SU-DHL-6 (cell line): ENCODE data around the gene SPATA31A1.
"Not testable (repeated sequence)": the region's sequence is repeated elsewhere in the genome, so short reads cannot be mapped to it uniquely, and the experiment has no call there.

Experiments used
- H2AFZ ChIP-seq: fragments of 200-600 bp; sonication (generic); 2 replicates; pipeline ENCODE4 v1.6.1; 2014; ENCODE audit warnings: low read depth, mild to moderate bottlenecking, moderate library complexity, mixed read lengths, antibody characterized with exemption, low read length; ENCODE audit not compliant: severe bottlenecking
- H3F3A ChIP-seq: fragments of 200-600 bp; shearing (Covaris generic); 2 replicates; pipeline ENCODE4 v1.6.0; 2016; ENCODE audit warnings: antibody characterized with exemption, mild to moderate bottlenecking; ENCODE audit not compliant: insufficient read depth
- H3K27ac ChIP-seq: fragments of 200-600 bp; sonication (generic); 2 replicates; pipeline ENCODE4 v1.5.1; 2016; ENCODE audit warnings: low read depth, mild to moderate bottlenecking, low read length, moderate library complexity, mixed read lengths
- H3K27me3 ChIP-seq: fragments of 200-600 bp; sonication (generic), shearing (Covaris generic); 2 replicates; pipeline ENCODE4 v1.6.0; 2014; ENCODE audit warnings: mild to moderate bottlenecking, low read length
- H3K36me3 ChIP-seq: fragments of 200-600 bp; sonication (generic); 2 replicates; pipeline ENCODE4 v1.6.1; 2014; ENCODE audit warnings: mild to moderate bottlenecking, low read length, mixed read lengths
- H3K4me2 ChIP-seq: fragments of 300-600, 200-600 bp; shearing (Covaris generic), sonication (generic); 2 replicates; pipeline ENCODE4 v1.6.0; 2014; ENCODE audit warnings: low read length, low read depth, mild to moderate bottlenecking; ENCODE audit not compliant: poor library complexity, severe bottlenecking
- H3K4me3 ChIP-seq: fragments of 200-600 bp; sonication (generic); 2 replicates; pipeline ENCODE4 v1.5.1; 2014; ENCODE audit warnings: antibody characterized with exemption, low read length, mild to moderate bottlenecking, mixed read lengths; ENCODE audit not compliant: insufficient read depth, poor library complexity, severe bottlenecking
- H3K79me2 ChIP-seq: fragments of 200-600 bp; sonication (generic); 2 replicates; pipeline ENCODE4 v1.6.1; 2014; ENCODE audit warnings: mild to moderate bottlenecking, low read length, moderate library complexity; ENCODE audit not compliant: insufficient read depth
- H3K9ac ChIP-seq: fragments of 200-600 bp; sonication (generic); 2 replicates; pipeline ENCODE4 v1.7.0; 2014; ENCODE audit warnings: mild to moderate bottlenecking, low read length
- H3K9me2 ChIP-seq: fragments of 200-600 bp; sonication (generic); replicated peaks from 2 replicates; pipeline ENCODE4 v1.6.1; 2014; ENCODE audit warnings: low read length; ENCODE audit not compliant: insufficient read depth
- H3K9me3 ChIP-seq: fragments of 200-600 bp; sonication (generic); 2 replicates; pipeline ENCODE4 v1.6.1; 2014; ENCODE audit warnings: low read length, mixed read lengths; ENCODE audit not compliant: insufficient read depth
- H4K20me1 ChIP-seq: fragments of 200-600 bp; sonication (generic); 2 replicates; pipeline ENCODE4 v1.6.1; 2014; ENCODE audit warnings: low read depth, mild to moderate bottlenecking, antibody characterized with exemption, low read length, moderate library complexity, mixed read lengths

Gene SPATA31A1

GRCh38 chr9:39355369-39355768 is at the start of gene SPATA31A1:
Gene SPATA31A1, plus strand, starts transcription at chr9:39355669. Its CDS starts 62 bp downstream, at chr9:39355731.
- not testable (repeated sequence) for H3K27me3 ChIP-seq, H3K4me3 ChIP-seq, H3K79me2 ChIP-seq, H3K9me3 ChIP-seq, H3K36me3 ChIP-seq, H3K9ac ChIP-seq, H3K4me2 ChIP-seq, H4K20me1 ChIP-seq, H2AFZ ChIP-seq, H3F3A ChIP-seq, H3K9me2 ChIP-seq, H3K27ac ChIP-seq

- H3K79me2 ChIP-seq, H3K4me3 ChIP-seq, H3K27ac ChIP-seq, H4K20me1 ChIP-seq, H3K36me3 ChIP-seq, H2AFZ ChIP-seq, H3K9me2 ChIP-seq, H3K27me3 ChIP-seq, H3K9ac ChIP-seq, H3F3A ChIP-seq, H3K4me2 ChIP-seq, H3K9me3 ChIP-seq: not testable (repeated sequence)
These were observed 52.1 kb downstream of the SPATA31A1 start for GRCh38 chr9:39407261-39408204.

GRCh38 chr9:39411254-39411940 is 55.9 kb downstream of the SPATA31A1 start:
- not testable (repeated sequence) for H3F3A ChIP-seq, H3K4me2 ChIP-seq, H4K20me1 ChIP-seq, H3K27me3 ChIP-seq, H3K4me3 ChIP-seq, H3K9me2 ChIP-seq, H3K27ac ChIP-seq, H3K36me3 ChIP-seq, H3K9ac ChIP-seq, H3K9me3 ChIP-seq, H3K79me2 ChIP-seq, H2AFZ ChIP-seq
